ENCODE data around the gene SMIM9. TPM values are rescaled to one million over a fixed set of nuclear protein-coding genes. Genes with fewer than 3 reads are reported as not detected.
A peak's percentile ranks its signal among the peaks of the same experiment; 100 is the strongest.

Gene SMIM9
- total RNA-seq, 1 donor from 2014 or later, result not detected

- H3K4me3 Mint-ChIP-seq, result peak overlapping the region; percentile 86
- H3K27me3 Mint-ChIP-seq (ENCODE audit: low read depth), result peaks cover 70% of the 10 kb centered on the region
These were observed 30.1 kb downstream of the SMIM9 start for GRCh38 chrX:154804261-154804956.

GRCh38 chrX:154802947-154803346 is 31.5 kb downstream of the SMIM9 start:
- no peak for DNase-seq (ENCODE audit: low read depth, low spot score)
- Mint-ChIP-seq H3K9me3 (peaks cover 7% of the 10 kb centered on the region), H3K36me3 (ENCODE audit: low read depth) (peaks cover 3% of the 10 kb centered on the region), H3K4me1 (peaks cover 37% of the 10 kb centered on the region), H3K27ac (ENCODE audit: unreplicated experiment) (no peak overlapping the region), H3K27me3 (ENCODE audit: low read depth) (peaks cover 60% of the 10 kb centered on the region), H3K4me3 (no peak overlapping the region)
- TF ChIP-seq, protein P1, sequence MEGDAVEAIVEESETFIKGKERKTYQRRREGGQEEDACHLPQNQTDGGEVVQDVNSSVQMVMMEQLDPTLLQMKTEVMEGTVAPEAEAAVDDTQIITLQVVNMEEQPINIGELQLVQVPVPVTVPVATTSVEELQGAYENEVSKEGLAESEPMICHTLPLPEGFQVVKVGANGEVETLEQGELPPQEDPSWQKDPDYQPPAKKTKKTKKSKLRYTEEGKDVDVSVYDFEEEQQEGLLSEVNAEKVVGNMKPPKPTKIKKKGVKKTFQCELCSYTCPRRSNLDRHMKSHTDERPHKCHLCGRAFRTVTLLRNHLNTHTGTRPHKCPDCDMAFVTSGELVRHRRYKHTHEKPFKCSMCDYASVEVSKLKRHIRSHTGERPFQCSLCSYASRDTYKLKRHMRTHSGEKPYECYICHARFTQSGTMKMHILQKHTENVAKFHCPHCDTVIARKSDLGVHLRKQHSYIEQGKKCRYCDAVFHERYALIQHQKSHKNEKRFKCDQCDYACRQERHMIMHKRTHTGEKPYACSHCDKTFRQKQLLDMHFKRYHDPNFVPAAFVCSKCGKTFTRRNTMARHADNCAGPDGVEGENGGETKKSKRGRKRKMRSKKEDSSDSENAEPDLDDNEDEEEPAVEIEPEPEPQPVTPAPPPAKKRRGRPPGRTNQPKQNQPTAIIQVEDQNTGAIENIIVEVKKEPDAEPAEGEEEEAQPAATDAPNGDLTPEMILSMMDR (conservative IDR thresholded peaks at IDR 0.05), result no peak

More at GRCh38 chrX:154804261-154804956, 30.1 kb downstream of the SMIM9 start:
- Mint-ChIP-seq H3K4me1 (peaks cover 29% of the 10 kb centered on the region), H3K9me3 (peaks cover 16% of the 10 kb centered on the region), H3K27ac (ENCODE audit: unreplicated experiment) (no peak overlapping the region), H3K36me3 (ENCODE audit: low read depth) (peaks cover 3% of the 10 kb centered on the region)
- TF ChIP-seq, protein P1 (conservative IDR thresholded peaks at IDR 0.05), result no peak
- DNase-seq (ENCODE audit: low read depth, low spot score), result no peak

DNA sequence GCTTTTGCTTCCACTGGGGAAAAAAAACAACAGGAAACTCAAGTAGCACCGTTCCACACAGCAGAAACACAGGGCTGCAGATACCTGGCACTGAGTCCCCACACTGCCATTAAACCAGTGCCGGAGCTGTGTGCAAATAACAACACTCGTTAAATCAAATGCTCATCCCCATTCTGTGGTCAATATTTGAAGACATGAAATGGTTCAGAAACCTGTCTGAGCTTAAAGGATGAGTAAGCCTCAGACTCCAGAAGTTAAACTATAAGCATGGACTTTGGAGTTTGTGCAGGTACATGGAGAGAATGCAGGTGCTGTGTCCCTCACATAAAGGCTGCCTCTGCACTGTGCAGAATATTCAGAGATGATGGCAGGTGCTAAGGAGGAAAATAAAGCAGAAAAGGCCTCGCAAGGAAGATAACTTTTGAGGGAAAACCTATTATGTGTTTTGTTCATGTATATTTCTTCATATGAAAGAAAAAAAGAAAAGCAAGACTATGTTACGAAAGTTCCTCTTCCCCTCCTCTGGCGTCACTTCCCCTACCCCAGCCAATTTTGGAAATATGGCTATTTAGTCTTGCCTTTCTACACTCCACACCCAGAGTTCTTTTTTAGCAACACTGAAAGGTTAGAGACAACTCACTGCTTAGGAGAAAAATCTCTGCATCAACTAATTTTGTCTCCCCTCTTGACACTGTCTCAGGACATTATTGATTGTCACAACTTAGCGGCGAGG is 33.8 kb downstream of the SMIM9 start:
- Mint-ChIP-seq H3K4me1 (peaks cover 32% of the 10 kb centered on the region), H3K4me3 (no peak overlapping the region), H3K27me3 (ENCODE audit: low read depth) (peaks cover 50% of the 10 kb centered on the region), H3K27ac (ENCODE audit: unreplicated experiment) (no peak overlapping the region), H3K36me3 (ENCODE audit: low read depth) (no peaks in the 10 kb centered on the region), H3K9me3 (no peaks in the 10 kb centered on the region)
- TF ChIP-seq, protein P1 (conservative IDR thresholded peaks at IDR 0.05), result no peak
- no peak for DNase-seq (ENCODE audit: low read depth, low spot score)

DNA sequence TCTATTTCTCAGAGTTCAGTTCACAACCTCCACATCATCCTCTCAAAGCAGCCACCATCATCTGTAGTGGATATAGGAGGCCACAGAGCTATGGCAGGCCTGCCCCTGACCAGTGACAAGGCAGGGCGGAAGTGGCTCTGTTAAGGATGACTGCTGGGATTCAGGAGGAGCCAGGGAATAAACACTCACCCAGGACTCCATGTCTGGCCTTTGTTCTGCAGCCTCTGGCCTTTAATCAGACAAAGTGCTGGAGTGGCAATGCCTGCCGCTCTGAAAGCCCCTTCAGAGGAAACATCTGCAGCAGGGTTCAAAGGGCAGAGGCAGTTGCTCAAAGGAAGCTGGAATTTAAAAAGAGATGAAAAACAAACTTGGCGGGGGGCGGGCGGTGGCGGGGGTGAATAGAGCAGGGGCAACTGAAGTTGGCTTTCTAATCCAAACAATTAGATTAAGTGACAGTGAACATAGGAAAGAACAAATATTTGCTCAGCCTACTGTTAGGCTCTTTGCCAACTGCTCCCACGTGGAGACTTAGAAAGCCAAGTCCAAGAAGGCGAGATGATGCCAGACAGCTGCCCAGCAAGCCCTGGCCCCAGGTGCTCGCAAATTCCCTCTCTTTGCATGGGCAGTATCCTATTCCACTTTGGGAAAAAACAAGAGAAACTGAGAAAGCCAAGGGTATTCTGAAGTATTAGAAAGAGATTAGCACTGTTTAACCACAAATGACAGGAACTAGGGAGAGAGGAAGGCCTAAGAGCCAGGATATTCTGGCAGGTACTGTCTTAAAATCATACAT is 34.7 kb downstream of the SMIM9 start:
- peak; percentile 12 for DNase-seq (ENCODE audit: low read depth, low spot score)
- H3K4me1 Mint-ChIP-seq, result peaks cover 29% of the 10 kb centered on the region
- peak overlapping the region; percentile 73 for H3K27ac Mint-ChIP-seq (ENCODE audit: unreplicated experiment)
- peak overlapping the region; percentile 35 for H3K4me3 Mint-ChIP-seq
- H3K27me3 Mint-ChIP-seq (ENCODE audit: low read depth), result peaks cover 47% of the 10 kb centered on the region
- no peaks in the 10 kb centered on the region for H3K36me3 Mint-ChIP-seq (ENCODE audit: low read depth)
- no peaks in the 10 kb centered on the region for H3K9me3 Mint-ChIP-seq
- TF ChIP-seq, protein P1 (conservative IDR thresholded peaks at IDR 0.05), result no peak

- Mint-ChIP-seq H3K27ac (ENCODE audit: unreplicated experiment) (no peak overlapping the region), H3K27me3 (ENCODE audit: low read depth) (peaks cover 40% of the 10 kb centered on the region), H3K9me3 (no peaks in the 10 kb centered on the region), H3K4me3 (no peak overlapping the region), H3K36me3 (ENCODE audit: low read depth) (no peaks in the 10 kb centered on the region), H3K4me1 (peaks cover 23% of the 10 kb centered on the region)
- TF ChIP-seq, protein P1 (conservative IDR thresholded peaks at IDR 0.05), result no peak
- no peak for DNase-seq (ENCODE audit: low read depth, low spot score)
These were observed 37.5 kb downstream of the SMIM9 start for GRCh38 chrX:154797006-154797405.
